NOMO-1 (cell line): ENCODE measurements around the gene TK2.

ENCODE experiments used
- DNase-seq, 2 experiments: peaks; one replicate each; lab custom pipeline; 2025; ENCODE audit not compliant: unreplicated experiment in 2 of 2; lab: John Stamatoyannopoulos, UW

The TK2 gene

DNA sequence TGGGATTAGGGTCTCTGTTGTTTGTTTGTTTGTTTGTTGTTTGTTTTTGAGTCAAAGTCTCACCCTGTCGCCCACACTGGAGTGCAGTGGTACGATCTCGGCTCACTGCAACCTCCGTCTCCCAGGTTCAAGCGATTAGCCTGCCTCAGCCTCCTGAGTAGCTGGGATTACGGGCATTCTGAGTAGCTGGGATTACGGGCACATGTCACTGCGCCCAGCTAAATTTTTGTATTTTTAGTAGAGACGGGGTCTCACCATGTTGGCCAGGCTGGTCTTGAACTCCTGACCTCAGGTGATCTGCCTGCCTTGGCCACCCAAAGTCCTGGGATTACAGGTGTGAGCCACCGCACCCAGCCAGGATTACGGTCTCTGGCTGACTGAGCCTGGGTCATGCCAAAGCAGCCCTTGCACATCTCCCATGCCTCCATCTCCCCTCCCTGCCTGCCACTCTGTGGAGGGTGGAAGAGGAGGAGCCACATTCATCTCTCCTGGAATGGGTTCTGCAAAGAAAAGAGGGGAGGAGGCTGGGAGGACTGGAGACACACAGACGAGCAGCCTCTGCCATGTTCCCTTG is 63.6 kb downstream of the TK2 start:
- no peak for DNase-seq

DNA sequence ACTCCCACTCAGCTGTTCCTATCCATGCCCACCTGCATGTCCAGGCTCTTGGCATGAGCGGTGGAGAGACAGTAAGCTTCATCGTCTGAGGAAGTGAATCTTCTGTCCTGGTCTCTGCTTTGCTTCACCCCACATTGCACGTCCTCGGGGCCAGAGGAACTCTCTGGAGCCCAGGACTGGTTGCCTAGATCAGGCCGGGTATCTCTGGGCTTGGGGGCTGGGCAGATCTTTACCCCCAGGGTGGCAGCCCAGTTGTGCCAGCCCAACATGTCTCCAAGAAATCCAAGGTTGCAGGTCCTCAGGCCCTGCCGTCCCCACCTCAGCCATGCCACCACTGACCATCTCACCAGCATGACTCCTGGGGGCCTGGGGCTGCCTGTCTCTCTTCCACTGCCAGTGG is 64.5 kb downstream of the TK2 start:
- no peak for DNase-seq

DNA sequence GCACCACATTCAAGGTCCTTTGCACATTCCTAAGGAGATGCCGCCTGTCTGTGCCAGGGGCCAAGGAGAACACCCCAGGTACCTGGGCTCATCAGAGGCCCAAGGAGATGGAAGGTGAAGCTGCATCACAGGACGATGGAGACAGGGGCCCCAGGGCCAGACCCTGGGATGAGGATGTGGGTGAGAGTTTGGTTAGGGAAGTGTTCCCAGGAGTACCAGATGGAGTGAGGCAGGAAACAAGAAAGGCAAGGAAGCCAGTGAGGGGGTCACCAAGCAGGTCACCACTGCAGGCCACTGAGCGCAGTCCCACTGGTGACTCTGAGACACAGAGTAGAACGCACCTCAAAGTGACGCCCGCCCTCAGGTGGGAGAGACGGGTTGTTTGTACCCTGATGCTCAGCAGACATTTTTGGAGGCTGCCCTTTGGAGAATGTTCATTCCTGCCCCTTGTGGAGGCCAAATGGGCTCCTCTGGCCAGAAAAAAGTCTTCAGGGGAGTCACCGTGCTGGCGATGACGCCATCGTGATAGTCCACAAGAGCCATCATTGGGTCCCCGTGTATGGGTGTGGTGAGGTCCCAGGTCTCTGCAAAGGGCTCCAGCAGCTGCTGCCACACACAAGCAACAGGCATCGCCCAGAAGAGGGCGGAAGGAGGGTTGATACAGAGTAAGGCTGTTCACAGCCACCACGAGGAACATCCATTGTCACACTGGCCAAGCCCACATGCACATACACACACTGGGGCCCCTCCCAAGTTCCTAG is 65.3 kb downstream of the TK2 start:
- DNase-seq: no peak

DNA sequence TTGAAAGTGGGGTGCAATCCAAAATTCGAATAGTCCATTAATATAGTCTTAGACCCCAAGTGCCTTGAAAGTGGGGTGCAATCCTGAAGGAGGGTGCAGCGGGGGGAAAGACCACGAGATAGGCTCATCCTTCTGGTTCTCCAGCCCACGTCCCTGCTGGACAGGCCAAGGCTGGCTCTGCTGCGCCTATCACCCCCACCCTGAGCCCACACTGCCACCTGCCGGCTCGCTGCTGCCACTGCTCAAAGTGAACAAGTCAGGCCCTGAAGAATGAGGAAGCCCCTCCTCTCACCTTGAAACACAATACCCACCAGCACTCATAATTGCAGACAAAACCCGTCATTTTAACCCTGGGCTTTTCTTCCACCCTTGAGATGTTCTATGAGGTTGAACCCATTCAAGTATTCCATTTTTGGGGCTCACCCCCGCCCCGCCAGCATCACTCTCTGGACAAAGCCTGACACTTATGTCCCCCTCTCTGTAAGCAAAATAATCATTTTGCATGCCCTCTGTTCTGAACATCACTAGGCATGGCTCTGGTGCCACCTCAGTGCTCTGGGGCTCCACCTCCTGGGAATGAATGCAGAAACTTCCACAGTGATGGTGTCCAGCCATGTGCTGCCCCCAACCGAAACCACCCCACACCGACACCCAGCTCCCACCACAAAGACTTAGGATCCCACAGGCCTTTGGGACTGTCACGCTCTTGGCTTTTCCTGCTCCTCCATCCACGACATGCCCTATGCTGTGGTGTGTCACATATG is 66.1 kb downstream of the TK2 start:
- peak; percentile 71 to 84 for DNase-seq

DNA sequence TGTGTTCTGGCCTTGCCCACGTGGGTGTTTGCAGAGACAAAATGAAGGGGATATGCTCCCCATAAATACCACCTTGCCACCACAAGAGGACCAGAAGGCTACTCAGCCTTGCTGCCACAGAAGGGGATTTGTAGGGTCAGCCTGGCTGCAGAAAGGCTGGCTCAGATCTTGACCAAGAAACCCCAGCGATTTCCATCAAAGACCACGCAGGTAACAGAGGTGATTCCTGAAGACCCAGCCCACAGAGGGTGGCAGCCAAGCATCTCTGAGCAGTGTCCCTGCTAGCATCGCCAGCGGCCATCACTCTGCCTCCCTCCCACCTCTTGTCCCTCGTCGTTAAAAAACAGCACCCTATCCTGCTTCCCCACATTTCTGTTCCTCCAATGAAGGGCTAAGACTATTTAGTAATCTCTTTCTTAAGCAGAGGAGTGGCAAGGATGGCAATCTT is 68.0 kb downstream of the TK2 start:
- no peak for DNase-seq

DNA sequence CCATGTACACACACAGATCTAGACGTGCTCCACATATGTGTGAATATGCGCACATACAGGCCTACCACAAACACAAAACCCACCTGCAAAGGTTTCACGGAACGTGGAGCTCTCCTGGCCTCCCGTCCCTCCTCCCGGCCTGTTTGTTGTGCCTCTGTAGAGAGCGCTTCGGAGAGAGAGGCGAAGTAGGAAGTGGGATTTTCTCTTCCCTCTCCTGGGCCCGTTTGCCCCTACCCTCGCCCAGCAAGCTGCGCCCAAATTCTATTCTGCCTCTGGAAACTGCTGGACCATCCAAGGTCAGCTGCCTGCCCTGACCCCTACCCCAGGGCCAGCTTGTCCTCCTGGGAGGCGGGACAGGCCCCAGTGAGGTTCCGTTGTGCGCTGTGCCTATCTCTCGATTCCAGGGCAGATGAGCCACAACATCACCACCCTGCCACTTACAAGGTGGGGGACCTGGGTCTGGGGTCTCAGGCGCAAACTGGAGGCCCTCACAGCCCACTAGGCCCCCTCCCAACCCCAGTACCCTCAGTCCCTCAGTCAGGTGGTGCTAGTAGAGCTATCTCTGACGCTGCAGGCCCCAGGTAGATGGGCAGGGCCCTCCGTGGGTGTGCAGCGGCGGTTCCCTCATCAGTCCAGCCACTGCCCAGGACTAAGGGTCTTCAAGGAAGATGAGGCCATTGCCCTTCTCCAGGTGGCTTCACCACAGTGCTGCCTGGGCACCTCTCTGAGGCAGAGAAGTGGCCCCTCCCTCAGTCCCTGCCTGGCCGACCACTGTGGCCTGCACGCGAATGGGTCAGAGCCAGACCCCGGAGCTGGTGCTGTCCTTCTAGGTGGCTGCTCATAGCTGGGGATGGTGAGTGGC is 68.6 kb downstream of the TK2 start:
- no peak for DNase-seq

DNA sequence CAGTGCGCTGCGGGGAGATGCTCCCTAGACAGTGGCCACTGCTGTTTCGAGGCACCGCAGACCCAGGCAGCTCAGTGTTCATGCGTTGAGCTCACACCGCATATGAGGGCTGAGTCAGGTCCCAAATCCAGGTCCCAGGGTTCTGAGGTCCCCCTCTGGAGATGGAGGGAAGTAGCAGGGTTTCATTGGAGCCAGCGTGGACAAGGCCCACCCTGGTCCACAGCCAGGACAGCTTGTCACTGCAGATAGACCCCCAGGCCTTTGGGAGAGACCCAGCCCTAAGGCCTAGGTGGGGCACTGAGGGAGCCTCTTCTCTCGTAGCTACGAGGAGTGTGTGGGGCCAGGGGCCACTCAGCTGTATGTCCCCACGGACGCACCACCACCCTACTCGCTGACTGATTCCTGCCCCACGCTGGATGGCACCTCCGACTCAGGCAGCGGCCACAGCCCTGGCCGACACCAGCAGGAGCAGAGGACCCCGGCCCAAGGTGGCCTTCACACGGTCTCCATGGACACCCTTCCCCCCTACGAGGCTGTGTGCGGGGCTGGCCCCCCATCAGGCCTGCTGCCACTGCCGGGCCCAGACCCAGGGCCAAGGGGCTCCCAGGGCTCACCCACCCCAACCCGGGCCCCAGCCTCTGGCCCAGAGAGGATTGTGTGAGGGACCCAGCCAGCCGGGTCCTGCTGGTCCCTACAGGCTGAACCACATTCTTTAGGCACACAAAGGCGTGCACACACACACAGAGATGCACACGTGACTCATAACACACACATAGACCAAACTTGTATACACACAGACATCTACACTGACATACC is 69.4 kb downstream of the TK2 start:
- DNase-seq: no peak

DNA sequence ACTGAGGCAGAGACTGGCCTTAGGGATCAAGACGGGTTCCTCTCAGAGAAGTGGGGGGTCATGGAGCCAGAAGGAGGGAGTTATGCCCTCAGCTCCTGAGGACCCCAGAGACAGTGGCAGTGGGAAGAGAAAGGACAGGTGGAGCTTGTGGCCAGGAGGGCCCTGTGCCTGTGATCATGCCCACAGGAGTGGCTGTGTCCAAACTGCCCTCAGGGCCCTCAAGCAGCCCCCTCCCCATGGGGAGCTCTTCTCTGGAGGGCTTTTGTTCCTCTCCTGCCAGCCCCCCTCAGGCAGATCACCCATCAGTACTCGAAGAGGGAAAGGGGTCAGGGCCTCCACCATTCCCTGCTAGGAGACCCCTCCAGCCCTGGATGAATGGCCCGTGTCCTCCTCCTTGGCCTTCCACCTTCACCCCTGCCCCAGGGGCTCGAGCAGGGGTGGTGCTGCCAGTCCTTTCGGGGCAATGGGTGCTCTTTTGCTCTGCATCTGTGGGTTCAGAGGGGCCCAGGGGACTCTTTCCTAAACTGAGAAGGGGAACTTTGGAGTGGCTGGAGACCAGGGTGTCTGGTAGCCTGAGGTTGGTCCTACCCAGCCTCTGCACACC is 70.2 kb downstream of the TK2 start:
- DNase-seq: no peak

DNA sequence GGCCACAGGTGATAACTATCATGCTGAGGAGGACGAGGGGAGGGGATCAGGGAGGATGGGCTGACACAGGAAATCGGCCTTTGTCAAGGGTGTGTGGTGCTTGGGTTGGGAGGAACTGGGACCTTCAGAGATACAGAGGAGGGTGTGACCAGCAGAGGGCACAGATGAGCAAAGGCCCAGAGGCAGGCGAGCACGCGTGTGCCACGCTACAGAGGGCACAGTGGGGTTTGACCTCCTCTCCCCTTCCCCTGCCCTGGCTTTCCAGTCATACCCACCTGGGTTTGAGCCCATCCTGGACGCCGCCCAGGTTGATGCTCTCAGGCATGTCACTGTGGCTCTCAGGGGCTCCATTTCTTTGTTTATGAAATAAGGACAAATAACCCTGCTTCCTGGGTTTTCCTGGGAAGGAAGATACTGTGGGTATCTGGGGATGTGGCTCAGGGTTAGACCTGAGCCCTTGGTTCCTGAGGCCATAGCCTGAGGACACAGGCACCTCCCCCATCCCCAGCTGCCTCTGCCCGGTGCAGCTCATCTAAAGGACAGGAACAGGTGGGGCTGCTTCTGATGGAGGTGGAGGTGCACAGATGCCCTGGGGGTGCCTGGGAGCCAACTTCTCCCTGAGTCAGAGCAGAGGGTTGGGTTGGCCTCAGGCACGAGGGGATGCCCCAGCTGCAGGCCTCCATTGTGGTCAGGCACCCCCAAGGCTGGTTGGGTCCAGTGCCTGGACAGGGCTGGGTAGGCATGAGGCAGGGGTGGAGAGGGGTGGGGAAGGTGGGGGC is 71.0 kb downstream of the TK2 start:
- DNase-seq: peak; percentile 74 to 81

DNA sequence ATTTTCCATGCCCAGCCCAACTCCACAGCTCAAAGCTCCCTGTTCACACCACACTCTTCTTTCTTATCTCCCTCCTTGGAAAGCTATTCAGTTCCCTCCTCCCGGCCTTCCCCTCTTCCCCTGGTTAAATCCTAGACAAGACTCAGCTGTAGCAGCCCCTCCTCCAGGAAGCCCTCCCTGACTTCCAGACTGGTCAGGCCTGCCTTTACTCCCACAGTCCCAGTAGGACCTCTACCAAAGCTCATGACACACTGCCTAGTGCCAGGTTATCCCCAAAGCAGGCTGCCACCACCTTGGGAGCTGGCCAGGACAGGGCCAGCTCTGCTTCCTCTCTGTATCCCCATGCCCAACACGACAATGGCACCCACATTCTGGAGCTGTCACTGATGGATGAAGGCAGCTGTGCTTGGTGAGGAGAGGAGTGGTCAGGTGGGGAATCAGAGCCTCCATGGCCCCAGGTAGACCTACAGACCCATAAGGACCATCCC is 72.8 kb downstream of the TK2 start:
- DNase-seq: no peak

DNA sequence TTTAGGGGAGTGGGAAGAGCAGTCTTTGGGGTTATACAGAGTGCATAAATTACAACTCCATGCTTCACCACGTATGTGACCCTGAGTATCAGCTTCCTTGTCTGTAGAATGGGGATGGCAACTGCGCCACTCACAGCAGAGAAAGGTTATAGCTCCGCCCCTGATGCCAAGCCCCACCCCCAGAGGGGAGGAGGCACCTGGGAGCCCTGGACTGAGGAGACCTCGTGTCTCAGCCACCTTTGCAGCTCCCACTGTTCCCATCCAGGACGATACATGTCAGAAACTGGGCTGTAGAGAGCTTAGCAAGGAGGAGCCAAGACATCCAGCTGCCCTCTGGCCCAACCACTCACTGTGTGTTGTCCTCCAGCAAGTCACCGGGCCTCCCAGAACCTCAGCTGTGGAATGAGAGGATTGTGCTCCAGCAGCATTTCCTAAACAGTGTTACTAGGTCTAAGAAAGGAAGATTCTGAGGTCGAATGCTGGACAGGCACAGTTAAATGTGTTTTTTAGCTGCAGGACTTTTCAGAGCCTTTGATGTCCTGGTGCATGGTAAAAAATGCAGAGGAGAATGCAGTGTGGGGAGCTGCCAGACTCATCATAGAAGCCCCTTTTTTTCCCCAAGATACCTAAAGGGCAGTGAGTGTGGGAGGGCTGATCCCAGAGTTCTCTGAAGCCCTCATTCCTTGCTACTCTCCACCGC is 73.4 kb downstream of the TK2 start:
- no peak for DNase-seq

DNA sequence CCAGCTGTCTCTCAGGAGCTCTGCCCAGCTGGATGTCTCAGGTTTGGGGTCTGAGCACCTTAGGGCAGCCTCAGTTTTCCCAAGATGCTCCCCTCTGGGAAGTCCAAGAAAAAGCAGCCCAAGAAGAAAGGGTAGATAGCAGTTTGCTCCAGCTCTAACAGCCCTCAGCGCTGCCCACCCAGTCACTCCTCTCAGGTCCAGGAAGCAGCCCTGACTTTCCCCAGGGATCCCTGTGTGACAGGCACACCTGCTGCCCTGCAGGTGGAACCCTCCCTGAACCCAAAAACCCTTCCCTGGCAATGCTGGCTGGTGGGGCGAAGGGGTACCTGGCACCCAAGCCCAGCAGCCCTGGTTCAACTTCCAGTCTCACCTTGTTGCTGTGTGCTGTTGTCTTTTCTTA is 74.7 kb downstream of the TK2 start:
- no peak for DNase-seq

DNA sequence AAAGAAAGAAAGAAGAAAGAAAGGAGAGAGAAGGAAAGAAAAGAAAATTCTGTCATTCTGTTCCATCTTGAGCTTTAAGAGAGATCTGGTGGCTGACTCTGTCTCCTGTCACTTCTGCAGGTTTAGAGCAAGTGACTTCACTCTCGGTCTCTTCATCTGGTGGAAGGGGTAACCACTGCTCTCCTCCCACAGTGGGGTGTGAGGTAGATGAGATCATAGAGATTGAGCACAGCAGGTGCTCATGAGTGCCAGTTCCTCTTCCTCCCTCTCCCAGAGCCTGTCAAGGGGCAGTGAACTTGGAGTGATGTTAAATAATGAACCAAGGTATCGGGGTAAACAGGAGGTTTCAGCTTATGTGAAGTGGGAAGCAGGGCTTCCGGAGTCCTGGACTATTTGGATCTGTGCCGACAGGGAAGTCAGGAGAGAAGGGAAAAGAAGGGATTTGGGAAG is 75.1 kb downstream of the TK2 start:
- DNase-seq: peak; percentile 11 to 39

DNA sequence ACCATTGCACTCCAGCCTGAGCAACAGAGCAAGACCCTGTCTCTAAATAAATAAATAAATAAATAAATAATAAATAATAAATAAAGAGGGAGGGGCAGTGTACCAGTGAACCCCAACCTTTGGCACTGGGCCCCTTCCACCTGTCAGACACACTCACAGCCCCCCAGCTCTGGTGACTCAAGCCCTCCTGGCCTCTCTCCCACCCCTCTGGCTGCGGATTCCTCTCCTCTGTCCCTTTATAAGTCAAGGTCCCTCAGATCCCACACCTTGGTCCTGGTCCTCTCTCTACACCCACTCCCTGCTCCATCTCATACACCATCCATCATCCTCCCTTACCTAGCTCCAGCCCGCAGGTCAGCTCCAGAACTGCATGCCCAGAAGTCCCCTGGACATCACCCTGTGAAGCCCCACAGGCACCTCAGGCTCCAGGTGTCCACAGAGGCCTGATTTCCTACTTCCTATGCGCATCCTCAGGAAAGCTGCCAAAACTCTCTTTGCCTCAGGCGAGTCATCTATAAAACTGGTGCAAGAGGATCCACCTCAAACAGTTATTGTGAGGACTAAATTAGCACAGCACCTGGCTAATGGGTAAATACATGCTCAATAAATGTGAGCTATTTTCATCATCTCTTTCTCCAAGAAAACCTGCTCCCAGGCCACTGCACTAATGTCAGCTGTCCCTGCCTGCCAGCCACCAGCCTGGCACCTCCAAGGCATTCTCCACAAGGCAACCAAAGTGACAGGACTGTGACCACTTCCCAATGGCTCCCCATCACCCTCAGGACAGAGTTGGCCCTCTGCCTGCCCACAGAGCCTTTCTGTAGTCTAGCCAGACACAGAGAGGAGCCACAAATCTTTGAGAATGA is 76.0 kb downstream of the TK2 start:
- DNase-seq: no peak

DNA sequence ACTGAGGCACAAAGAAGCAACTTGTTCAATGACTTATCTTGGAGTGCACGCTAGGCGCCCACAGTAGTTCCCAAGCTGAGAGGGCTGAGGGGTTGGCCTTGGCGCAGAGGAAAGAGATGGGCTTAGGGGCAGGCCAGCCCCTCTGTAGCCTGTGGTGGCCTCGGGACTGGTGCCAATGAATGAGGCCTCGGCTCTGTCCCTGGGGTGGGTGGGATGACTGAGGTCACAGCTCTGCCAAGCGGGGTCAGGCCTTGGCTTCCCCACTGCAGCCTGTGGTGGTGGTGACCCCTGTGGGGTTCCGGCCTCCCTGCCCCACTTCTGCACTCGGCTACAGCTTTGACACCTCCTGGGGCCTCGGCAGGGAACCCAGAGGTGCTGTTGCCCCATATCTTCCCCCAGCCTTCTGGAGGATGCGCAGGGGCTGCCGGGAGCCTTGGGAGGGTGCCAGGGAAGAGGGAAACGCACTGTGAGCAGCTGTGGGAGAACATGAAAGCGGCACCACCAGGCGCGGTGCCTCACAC is 76.8 kb downstream of the TK2 start:
- DNase-seq: no peak

DNA sequence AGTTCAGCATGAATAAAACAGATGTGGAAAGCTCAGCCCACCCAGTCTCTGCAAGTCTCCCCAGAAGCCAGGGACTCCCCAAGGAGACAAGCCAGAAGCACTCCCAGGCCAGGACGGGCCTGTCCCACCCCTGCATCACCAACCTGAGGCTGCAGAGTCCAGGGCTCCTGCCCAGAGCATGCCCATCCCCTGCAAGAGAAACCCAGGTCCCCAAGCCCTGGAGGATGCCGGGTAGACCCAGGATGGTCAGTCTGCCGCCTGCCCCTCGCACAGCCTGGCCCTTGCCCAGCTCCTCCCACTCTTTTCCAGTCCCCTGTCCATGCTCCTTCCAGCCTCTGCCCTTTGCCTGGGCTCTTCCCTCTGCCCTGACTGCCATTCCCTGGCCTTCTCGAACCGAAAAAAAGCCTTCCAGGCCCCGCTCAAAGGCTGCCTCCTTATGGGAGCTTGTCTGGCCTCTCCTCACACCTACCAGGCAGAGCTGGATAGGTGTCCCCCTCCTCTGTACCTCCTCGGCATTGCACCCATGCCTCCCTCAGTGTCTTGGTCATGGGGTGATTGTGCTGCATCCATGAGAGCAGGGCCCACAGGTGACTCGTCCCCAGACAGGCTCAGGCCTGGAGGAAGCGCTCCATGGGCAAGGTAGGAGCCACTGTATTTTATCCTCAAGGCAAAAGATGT is 78.1 kb downstream of the TK2 start:
- no peak for DNase-seq
